Measurements from ENCODE around the gene DCUN1D5.
A peak's percentile ranks its signal among the peaks of the same experiment; 100 is the strongest.

DCUN1D5 gene

DNA sequence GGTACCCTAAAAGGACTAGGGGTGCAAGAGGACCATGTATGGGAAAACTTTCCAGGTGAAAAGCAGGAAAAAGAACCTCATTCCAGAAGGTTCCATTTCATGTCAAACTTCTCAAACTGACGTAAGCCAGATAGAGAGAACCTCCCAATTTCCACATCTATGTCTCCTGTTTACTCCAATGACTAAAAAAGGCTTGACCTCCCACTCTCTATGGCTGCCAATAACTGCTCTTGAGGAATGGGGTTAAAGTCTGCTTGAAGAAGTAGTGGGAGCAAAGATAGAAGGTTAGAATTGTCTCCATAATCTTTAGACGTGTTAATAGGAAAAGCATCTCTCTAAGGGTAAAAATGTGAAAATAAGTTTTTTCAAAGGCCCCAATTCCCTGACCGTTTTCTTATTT lies 38.0 kb downstream of the DCUN1D5 start:
- DNase-seq = no peak

DNA sequence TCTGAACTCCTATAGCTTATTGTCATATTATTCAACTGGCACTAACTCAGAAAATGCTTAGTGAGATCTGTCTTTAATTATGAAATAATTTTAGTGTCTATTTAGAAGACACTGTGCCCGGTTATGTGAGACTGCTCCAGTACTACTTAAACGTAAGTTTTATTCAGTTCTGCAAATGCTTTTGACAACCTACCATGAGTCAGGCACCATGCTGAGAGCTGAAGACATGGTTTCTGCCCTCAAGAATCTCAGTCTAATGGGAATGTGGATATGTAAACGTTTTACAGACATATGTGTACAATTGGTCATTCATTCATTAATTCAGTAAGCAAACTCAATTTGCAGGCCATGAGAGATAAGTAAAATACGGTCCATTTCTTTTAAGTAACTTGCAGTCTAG lies 40.0 kb downstream of the DCUN1D5 start:
- no peak for DNase-seq

DNA sequence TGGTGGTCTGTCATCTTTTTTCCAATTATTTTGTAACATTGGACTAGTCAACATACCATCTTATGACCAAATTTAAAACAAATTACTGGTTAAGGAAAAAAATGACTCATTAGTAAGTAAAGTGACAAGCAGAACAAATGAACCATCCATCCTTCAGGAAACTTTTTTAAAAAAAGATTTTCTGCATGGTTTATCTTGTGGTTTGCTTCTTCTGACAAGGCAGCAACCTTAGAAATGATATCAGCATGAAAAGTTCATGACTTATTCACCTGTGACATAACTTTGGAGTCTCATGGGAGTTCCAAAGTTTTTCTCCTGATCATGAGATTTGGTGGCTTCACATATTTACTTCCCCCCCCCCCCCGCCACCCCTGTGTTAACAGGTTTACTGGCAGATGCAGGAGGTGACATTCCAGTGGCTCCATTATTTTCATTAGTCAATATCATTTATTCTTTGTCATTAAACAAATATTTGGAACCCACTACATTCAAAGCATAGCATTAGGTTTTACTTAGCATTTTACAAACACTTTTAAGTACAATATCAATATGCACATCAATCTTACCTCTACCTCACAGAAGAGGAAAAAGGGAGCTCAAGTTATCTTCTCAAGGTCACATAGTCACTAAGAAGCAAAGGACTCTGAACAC lies 40.7 kb downstream of the DCUN1D5 start:
- DNase-seq = no peak

DNA sequence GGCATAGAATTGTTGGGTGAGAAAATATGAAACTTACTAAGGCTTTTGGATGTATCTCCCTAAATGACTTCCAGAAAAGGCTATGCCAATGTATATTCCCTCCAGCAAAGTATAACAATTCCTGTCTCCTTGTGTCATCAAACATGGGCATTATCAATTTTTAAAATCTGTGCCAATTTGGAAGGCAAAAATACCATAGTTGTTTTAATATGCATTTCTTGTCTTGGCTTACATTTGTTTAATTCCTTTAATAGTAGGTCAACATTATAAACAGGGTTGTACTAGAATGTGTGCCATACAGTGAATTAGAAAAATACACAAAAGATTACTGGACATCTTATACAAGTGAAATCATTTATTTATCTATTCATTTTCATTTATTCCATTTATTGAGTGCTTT lies 41.6 kb downstream of the DCUN1D5 start:
- no peak for DNase-seq

DNA sequence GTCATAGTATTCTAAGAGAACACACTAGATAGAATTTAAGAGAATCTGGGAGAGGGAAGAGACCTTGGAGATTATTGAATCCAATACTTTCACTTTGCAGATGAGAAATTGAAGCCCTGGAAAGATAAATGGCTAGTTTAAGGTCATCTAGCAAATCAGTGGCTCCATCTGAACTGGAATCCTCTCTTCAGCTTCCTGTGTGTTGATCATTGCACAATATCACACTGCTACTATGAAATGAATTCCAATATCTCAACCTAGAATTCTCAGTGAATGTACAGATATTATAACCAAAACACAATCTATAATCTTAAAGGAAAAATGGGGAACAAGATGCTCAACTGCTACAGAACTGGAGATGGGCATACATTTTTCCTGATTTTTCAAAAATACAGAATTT lies 44.1 kb downstream of the DCUN1D5 start:
- DNase-seq = no peak

DNA sequence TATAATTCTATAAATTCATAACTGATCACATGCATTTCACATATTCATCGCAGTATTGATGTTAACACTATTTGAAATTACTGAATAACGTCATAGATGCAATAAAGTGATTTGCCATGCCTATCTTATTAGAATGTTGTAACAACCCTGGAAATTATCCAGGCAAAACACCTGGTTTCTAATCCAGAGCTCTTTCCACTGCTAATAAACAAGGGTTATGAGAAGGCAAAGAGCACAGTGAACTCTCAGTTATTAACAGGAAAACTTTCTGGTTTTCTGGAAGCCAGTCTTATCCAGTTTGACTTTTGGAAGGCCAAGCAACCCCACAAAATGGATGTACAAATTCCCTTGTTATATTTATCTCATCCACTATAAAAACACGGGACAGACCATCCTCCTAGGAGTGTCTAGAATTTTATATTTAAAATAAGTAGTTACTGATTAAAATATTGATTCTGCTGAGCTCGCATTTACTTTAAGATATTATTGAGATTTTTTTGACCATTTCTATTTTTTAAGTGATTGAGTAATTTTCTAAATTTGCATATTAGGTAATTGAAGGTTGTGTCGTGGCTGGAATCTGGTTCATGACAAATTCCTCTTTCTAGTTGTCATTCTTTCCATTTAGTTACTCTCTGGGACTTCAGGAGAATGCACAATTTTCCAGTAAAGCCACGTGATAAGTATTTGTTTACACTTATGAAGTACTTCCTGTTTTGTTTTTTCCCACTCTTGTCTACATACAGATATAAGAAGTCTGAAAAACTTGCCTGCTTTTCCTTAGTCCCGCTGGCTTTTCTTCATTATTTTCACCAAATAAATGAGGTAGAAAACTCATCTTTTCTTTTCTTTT lies 47.9 kb downstream of the DCUN1D5 start:
- peak; percentile 39 for DNase-seq

DNA sequence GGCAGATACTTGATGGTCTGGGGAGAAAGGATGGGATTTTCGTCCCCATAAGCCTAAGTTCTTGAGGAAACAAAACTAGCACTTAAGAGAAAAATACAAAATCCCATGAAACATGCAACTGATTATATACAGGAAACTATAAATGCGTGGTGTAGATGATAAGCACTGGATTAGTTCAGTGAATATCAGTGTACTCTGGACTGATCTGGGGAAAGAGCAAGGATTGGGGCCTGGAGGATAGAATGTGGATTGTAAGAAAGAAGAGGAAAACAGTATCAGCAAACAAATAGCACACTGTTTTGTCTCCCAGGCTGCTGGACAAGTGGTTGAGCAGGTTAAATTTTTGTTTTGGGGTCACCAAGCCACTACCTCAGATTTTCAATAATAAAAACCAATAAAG lies 49.8 kb downstream of the DCUN1D5 start:
- DNase-seq = no peak

DNA sequence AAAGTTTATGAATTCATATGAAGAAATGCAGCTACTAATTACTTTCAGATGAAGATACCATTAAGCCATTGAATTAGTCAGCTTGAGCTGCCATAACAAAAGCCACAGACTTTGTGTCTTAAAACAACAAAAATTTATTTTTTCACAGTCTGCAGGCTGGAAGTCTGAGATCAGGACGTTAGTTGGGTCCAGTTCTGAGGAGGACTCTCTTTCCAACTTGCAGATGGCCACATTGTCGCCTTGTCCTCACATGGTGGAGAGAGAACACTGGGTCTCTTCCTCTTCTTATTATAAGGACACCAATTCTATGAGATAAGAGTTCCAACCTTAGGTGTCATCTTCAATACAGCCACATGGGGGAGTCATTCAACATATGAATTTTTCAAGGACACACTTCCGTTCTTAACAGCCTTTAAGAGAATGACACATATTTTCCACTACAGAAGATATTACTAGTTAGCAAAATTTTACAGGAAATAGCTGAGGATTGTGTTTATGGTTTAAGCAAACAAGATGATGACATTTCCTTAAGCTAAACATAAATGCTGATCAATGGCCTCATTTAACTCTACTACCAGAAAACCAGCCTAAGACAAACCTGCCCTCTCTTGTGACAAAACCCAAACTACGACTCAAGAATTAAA lies 56.0 kb downstream of the DCUN1D5 start:
- peak; percentile 91 for DNase-seq

DNA sequence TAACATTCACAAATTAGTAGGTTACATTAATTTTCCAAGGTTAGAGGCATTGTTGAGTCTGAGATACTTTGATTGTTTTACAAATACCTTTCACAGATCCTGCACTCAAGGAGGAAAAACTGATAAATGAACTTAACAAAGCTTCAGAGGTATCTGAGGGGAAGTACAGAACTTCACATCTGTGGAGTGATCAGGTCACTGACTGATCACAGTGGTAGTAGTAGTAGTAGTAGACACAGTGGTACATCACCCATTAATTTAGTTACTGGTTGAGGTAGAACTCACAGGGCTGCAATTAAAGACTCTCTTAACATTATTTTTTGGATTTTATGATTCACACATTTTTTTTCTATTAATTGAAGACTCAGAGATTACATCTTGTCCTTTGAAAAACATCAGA lies 56.7 kb downstream of the DCUN1D5 start:
- no peak for DNase-seq

DNA sequence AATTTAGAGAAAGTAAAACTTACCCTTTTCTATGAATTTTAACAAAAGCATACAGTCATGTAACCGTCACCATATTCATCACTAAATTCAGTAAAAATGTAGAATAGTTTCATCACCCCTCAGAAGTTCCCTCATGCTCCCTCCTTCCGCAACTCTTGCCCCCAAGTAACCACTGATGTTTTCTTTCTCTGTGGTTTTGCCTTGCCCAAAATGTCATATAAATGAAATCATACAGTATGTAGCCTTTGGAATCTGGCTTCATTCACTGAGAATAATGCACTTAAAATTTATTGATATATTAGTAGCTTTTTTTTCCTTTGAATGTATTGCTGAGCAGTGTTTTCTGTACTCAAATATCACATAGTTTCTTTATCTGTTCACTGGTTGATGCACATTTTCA lies 60.1 kb downstream of the DCUN1D5 start:
- peak; percentile 16 for DNase-seq

DNA sequence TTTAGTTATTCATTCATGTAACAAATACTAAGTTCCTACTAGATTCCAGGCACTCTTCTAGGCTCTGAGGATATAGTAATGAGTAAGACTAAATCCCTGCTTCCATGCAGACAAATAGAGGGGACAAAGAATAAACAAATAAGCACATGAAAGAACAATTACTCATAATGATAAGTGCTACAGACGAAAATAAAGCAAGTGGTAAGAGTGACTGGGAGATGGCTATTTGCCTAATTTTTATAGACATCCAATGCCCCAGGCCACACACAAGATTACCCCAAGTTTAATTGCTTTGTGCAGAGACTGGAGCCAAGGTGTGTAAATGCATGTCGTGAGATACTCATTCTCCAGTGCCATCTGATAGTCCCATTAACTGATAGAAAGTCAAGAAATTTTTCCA lies 62.6 kb downstream of the DCUN1D5 start:
- DNase-seq = no peak

DNA sequence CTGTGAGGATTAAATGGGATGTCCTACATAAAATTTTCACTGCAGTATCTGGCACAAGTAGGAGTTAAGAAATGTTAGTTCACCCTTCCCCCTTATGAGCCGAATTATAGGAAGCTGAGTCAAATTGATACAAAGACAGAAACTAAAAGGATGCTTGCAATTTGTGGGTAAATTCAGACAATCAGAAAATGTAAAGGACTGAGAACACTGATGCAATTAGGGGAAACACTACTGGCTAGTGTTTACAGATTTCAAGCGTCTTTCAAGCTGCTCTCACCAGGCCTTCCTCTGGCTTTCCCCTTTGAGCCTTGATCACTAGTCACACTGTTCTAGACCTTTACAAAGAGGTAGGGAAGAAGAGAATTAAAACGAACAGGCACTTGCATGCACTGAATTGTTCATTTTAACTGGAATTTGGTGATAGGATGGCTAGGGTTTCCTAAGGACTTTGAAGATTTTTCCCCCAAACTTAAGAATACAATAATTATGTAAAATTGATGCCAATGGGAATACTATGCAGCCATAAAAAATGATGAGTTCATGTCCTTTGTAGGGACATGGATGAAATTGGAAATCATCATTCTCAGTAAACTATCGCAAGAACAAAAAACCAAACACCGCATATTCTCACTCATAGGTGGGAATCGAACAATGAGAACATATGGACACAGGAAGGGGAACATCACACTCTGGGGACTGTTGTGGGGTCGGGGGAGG lies 63.5 kb downstream of the DCUN1D5 start:
- DNase-seq = peak; percentile 58

DNA sequence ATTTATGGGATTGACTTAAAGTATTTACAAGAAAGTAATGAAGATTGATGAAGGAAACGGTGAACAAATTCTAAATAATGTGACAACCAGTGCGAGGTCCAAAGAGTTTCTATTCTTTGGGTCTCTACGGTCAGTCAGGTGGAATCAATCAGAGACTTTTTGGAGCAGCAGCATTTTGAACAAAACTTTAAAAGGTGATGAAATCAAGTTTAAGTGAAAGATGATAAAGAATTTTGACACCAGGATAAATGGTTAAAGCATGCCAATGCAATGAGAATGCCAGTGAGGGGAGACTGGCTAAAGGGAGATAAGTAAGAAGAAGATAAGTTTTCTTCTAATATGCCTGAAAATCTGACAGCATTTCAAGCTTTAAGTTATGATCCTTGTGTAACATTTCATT lies 67.9 kb downstream of the DCUN1D5 start:
- no peak for DNase-seq

DNA sequence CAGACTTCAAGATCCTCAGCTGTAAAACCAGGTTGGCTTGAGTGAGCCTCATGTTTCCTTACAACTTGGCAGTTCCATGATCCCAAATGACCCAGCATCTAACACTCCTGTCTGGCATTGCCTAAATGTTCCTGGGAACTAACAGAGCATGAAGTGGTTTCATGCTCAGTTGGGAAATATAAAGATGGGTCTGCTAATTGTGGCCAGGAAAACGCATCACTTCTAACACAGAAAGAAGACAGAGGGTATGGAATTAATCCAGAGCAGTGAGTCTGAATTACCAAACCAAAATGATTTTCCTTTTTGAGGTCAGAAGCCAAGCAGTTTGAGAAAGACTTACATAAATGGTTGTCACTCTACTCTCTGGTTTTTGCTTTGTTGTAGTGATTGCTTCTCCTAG lies 75.9 kb downstream of the DCUN1D5 start:
- no peak for DNase-seq

DNA sequence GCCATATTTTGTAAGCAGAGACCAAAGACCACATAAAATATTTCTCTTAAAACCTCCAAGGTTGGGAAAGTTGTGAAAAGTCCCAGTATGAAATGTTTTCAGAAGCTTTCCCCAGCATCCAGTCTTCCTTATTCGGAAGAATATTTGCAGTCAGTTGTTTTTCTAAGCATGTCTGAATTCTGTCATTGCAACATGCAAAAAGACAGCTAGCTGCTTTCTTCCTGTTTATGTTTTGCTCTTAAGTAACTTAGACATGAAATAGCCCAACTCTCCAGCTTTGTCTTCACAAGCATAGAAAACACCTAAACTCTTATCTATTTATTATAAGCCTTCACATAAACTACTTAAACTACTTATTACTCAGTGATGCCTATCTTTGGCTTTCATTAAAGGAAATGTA lies 78.5 kb downstream of the DCUN1D5 start:
- DNase-seq = no peak
